D721Med (cell line): ENCODE results near the gene CMTM7.
"Not testable (repeated sequence)": the region's sequence is repeated elsewhere in the genome, so short reads cannot be mapped to it uniquely, and the experiment has no call there.

Source experiments
- DNase-seq: peaks from one replicate; pipeline ENCODE4 v3.0.0; 2011; ENCODE audit warnings: low spot score; ENCODE audit not compliant: insufficient read length
- FAIRE-seq: peaks from 2 replicates; lab custom pipeline; 2011; peaks lifted over from hg19 to GRCh38; lab: Jason Lieb, UNC
- TF ChIP-seq, protein P1 (sequence below): IDR thresholded peaks from 2 replicates; pipeline ENCODE4 v1.5.1; 2012; ENCODE audit warnings: mild to moderate bottlenecking, control low read depth; ENCODE audit not compliant: insufficient read depth; ENCODE audit errors: missing control alignments

The CMTM7 gene

GRCh38 chr3:32437896-32438295, 46.2 kb downstream of the CMTM7 start:
- DNase-seq (no peak), FAIRE-seq (no peak)
- TF ChIP-seq, protein P1, sequence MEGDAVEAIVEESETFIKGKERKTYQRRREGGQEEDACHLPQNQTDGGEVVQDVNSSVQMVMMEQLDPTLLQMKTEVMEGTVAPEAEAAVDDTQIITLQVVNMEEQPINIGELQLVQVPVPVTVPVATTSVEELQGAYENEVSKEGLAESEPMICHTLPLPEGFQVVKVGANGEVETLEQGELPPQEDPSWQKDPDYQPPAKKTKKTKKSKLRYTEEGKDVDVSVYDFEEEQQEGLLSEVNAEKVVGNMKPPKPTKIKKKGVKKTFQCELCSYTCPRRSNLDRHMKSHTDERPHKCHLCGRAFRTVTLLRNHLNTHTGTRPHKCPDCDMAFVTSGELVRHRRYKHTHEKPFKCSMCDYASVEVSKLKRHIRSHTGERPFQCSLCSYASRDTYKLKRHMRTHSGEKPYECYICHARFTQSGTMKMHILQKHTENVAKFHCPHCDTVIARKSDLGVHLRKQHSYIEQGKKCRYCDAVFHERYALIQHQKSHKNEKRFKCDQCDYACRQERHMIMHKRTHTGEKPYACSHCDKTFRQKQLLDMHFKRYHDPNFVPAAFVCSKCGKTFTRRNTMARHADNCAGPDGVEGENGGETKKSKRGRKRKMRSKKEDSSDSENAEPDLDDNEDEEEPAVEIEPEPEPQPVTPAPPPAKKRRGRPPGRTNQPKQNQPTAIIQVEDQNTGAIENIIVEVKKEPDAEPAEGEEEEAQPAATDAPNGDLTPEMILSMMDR = no peak

DNA sequence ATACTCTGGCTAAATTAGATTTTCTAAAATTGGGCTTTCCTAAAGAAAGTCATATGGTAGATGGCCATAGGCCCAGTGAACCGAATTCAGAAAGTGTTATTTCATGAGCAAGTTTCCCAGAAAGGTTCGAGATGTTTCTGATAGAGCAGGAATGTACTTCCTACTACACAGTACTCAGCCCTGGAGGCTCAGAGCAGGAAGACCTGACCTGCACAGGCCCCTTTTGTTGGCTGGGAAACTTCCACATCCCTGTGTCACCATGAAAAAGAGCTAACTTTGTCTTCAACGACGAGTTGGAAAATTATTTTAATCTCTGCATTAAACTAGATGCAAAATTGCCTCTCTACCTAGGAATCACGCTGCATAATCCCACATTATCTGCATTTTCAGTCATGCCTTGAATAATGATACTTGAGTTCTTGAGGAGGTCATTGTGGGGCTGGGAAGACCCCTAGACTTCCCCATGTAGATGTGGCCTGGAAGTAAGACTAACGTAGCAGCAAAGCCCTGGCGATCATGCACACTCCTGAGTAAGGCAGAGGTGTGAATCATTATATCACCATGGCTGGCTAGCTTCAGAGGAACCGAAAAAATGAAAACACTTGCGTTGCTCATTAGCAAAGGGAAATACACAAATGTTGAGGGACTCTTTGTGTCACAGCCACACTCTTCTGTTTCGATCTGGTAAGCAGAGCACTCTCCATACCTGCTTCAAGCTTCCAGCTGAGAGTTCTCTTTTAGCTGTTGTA, 47.1 kb downstream of the CMTM7 start:
- DNase-seq (no peak), FAIRE-seq (no peak)

GRCh38 chr3:32439421-32439820, 47.8 kb downstream of the CMTM7 start:
- FAIRE-seq, DNase-seq: not testable (repeated sequence)

More for the DNA sequence above, 47.1 kb downstream of the CMTM7 start:
- TF ChIP-seq, protein P1 = no peak

DNA sequence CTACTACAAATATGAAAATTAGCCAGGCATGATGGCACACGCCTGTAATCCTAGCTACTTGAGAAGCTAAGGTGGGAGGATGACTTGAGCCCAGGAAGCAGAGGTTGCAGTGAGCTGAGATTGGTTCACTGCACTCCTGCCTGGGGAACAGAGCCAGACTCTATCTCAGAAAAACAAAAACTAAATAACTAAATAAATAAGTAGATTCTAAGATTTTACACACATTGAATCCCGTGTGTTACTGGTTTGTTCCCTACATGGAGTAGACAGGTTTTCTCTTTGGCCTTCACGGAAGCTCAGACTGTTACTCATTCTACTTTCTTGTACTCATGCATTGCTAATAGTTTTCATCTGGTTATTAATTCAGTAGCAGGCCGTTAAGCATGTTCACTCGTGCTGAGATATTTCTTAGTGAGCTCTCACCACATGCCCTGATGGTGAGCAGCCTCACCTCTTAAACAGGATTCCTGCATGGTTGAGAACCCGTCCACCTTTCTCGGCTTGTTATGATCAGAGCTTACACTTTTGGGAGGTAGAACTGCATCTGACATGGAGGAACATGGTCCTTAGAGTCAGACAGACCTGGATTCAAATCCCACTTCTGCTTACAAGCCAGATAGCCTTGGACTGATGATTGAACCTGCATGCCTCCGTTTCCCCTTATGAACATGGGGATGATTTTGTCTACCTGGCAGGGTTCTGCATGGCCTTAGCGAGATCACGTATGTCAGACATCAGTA, 49.1 kb downstream of the CMTM7 start:
- DNase-seq (no peak), FAIRE-seq (no peak)
- TF ChIP-seq, protein P1 = no peak

GRCh38 chr3:32442766-32443165, 51.1 kb downstream of the CMTM7 start:
- no peak for DNase-seq
- TF ChIP-seq, protein P1 = no peak
- no peak for FAIRE-seq

GRCh38 chr3:32443478-32443877, 51.8 kb downstream of the CMTM7 start:
- DNase-seq (no peak), FAIRE-seq (no peak)
- TF ChIP-seq, protein P1 = no peak

DNA sequence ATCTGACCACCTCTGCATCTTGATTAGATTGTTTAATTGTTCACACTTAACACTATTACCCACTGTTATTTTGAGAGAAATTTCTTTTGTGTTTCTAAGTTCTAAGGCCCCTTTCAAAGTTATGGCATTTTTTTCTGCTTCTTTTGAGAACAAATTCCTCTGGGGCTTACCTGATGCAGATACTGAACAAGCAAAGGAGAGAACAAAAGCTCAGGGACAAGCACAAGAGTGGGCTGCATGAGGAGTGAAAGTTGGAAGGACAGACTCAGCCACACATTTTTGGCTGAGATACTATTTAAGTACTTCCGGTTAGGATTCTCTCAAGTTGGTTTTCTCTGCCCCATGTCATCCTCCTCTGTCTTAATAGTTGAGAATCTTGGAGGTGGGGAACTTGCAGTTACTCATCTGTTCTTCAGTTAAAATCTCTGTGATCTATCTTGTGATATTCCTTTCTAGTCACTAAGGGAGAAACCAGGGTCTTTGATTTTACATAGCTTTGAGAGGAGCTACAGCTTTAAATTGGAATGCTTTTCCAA, 56.3 kb downstream of the CMTM7 start:
- DNase-seq (no peak), FAIRE-seq (no peak)
- TF ChIP-seq, protein P1 = no peak
